ENCODE measurements around the gene HCK. TPM values are rescaled to one million over a fixed set of nuclear protein-coding genes. Genes with fewer than 3 reads are reported as not detected.

HCK gene
- total and polyA plus RNA-seq, 9 donors = 4.4 to 6.3 (median 4.5) TPM

Other genes starting within 250 kb of the HCK start
- gene MYLK2, start 232.9 kb upstream of the HCK start, total RNA-seq = 39.5 TPM
- 10 to 100 TPM; 35.0 to 65.5 (median 43.4) TPM for gene MYLK2, start 232.9 kb upstream of the HCK start, polyA plus RNA-seq (ENCODE audit: insufficient read depth in 1 of 8, insufficient read length in 8 of 8, low replicate concordance in 1 of 8)
- gene FOXS1, start 206.6 kb upstream of the HCK start, total RNA-seq = 6.0 TPM
- gene FOXS1, start 206.6 kb upstream of the HCK start, polyA plus RNA-seq (ENCODE audit: insufficient read depth in 1 of 8, insufficient read length in 8 of 8, low replicate concordance in 1 of 8) = 10 to 100 TPM in 2 of 8 donors, 1 to 10 TPM in 6; 4.5 to 11.7 (median 7.1) TPM
- gene DUSP15, start 181.7 kb upstream of the HCK start, total RNA-seq = 1.6 TPM
- 1 to 10 TPM; 1.9 to 5.1 (median 2.6) TPM for gene DUSP15, start 181.7 kb upstream of the HCK start, polyA plus RNA-seq (ENCODE audit: insufficient read depth in 1 of 8, insufficient read length in 8 of 8, low replicate concordance in 1 of 8)
- gene TTLL9, start 181.6 kb upstream of the HCK start, total RNA-seq = 0.09 TPM
- under 1 TPM in 7 of 8 donors, not detected in 1; 0.11 to 0.35 (median 0.23) TPM for gene TTLL9, start 181.6 kb upstream of the HCK start, polyA plus RNA-seq (ENCODE audit: insufficient read depth in 1 of 8, insufficient read length in 8 of 8, low replicate concordance in 1 of 8)
- gene PDRG1, start 100.2 kb upstream of the HCK start, total RNA-seq = 10.9 TPM
- gene PDRG1, start 100.2 kb upstream of the HCK start, polyA plus RNA-seq (ENCODE audit: insufficient read depth in 1 of 8, insufficient read length in 8 of 8, low replicate concordance in 1 of 8) = 10 to 100 TPM; 16.1 to 18.8 (median 17.6) TPM
- gene XKR7, start 84.1 kb upstream of the HCK start, total RNA-seq = 0.04 TPM
- under 1 TPM; 0.04 to 0.21 (median 0.08) TPM for gene XKR7, start 84.1 kb upstream of the HCK start, polyA plus RNA-seq (ENCODE audit: insufficient read depth in 1 of 8, insufficient read length in 8 of 8, low replicate concordance in 1 of 8)
- gene CCM2L, start 41.8 kb upstream of the HCK start, total RNA-seq = 4.9 TPM
- 1 to 10 TPM; 5.0 to 7.8 (median 6.1) TPM for gene CCM2L, start 41.8 kb upstream of the HCK start, polyA plus RNA-seq (ENCODE audit: insufficient read depth in 1 of 8, insufficient read length in 8 of 8, low replicate concordance in 1 of 8)
- 25.7 TPM for gene TM9SF4, start 57.5 kb downstream of the HCK start, total RNA-seq
- gene TM9SF4, start 57.5 kb downstream of the HCK start, polyA plus RNA-seq (ENCODE audit: insufficient read depth in 1 of 8, insufficient read length in 8 of 8, low replicate concordance in 1 of 8) = 10 to 100 TPM; 34.3 to 55.4 (median 44.1) TPM
- 3.3 TPM for gene PLAGL2, start 155.5 kb downstream of the HCK start, total RNA-seq
- 10 to 100 TPM; 10.8 to 16.5 (median 14.0) TPM for gene PLAGL2, start 155.5 kb downstream of the HCK start, polyA plus RNA-seq (ENCODE audit: insufficient read depth in 1 of 8, insufficient read length in 8 of 8, low replicate concordance in 1 of 8)
- gene POFUT1, start 155.6 kb downstream of the HCK start, total RNA-seq = 25.5 TPM
- gene POFUT1, start 155.6 kb downstream of the HCK start, polyA plus RNA-seq (ENCODE audit: insufficient read depth in 1 of 8, insufficient read length in 8 of 8, low replicate concordance in 1 of 8) = 10 to 100 TPM; 23.2 to 39.1 (median 31.1) TPM
- gene KIF3B, start 225.4 kb downstream of the HCK start, total RNA-seq = 12.8 TPM
- 10 to 100 TPM in 7 of 8 donors, 1 to 10 TPM in 1; 9.2 to 20.4 (median 12.7) TPM for gene KIF3B, start 225.4 kb downstream of the HCK start, polyA plus RNA-seq (ENCODE audit: insufficient read depth in 1 of 8, insufficient read length in 8 of 8, low replicate concordance in 1 of 8)